ENCODE results near the gene HOATZ.

HOATZ gene

DNA sequence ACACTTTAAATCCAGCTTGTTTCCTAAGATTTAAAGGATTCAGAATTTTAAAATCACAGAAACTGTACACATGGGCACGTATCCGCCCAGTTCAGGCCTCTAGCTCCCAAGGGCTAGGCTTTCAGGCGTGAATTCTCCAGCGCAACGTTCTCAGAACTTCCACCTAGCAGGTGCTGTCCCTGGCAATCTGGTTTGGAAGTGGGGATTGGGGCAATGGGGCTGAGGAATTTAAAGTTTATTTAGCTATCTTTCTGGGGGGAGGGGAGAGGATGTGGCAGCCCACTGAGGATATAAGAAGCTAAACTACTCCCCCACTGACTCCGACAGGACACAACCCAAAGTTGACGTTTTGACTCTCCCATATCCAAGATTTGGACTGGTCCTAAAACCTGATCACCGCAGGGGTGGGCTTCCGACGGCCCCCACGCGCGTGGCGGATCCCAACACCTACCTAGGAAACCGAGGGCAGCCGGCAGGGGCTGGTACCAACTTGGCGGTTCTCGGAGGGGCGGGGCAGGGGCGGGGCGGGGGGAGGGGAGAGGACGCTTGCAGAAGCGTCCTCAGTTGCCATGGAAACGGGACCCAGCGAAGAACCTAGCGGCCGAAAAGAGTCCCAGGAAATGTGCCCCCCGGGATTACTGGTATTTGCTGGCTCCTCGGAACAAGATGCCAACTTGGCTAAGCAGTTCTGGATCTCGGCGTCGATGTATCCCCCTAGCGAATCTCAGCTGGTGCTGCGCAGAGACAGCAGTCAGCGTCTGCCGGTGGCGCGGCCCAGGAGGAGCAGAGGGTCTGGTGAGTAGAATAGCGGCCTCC lies at the start of gene HOATZ:
HOATZ (plus strand) TSS at position 563 of the 816 bp plus-strand sequence; CDS start at position 570, 7 bp downstream.
- peak; percentile 86 for DNase-seq

GRCh38 chr11:111465400-111465799 lies 49.2 kb upstream of the HOATZ start:
- no peak for DNase-seq

- DNase-seq: no peak
These were observed 48.0 kb upstream of the HOATZ start for GRCh38 chr11:111466615-111467014.

- DNase-seq: no peak
These were observed 45.4 kb upstream of the HOATZ start for GRCh38 chr11:111469200-111469599.

DNA sequence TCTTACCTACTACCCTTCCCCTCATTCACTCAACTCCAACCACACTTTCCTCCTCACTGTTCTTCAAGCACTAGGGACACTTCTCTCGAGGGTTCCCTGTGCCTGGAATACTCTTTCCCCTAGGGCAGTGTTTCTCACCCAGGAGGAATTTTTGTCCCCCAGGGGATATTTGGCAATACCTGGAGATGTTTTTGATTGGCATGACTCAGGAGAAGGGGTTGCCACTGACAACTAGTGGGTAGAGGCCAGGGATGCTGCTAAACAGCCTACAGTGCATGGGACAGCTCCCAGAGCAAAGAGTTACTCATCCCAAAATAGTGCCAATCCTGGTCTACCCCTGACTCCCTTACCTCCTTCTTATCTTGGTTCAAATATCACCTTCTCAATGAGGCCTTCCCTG lies 42.4 kb upstream of the HOATZ start:
- DNase-seq: no peak

GRCh38 chr11:111474432-111474831 lies 40.1 kb upstream of the HOATZ start:
- no peak for DNase-seq

DNA sequence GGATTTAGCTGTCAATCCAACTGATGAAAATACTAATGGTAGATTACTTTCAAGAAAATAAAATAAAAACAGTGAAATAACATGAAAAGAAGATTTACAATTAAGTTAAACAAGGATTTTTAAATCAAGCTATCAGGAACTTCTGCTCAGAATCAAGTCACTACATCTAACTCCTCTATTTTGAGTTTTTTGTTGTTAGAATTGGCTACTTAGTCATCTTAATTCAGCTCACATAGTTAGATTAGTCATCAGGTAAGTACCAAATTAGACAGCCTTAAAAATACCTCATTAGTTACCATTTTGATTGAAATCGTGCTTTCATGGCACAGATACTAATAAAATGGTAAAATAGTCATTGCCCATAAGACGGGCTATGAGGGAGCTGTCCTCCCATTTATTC lies 38.2 kb upstream of the HOATZ start:
- no peak for DNase-seq

- DNase-seq: no peak
These were observed 37.6 kb upstream of the HOATZ start for GRCh38 chr11:111476956-111477355.

DNA sequence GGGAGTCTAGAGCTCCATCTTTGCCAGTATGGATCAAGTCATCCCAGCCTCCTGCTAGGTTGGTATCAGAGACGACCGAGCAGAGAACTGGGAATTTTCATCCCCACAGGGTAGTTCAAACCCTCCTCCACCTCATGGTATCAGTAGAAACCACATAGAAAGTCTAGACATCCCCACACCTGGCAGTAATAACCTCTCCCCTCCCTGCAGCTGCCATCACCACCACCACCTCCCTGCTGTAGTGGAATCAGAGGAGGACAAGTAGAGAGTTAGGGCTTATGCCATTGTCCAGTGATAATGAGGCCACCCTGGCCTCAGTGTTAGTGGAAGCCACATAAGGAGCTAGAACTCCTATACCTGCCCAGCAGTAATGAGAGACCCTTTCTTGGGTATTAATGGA lies 36.7 kb upstream of the HOATZ start:
- no peak for DNase-seq

- DNase-seq: no peak
These were observed 34.9 kb upstream of the HOATZ start for GRCh38 chr11:111479666-111480065.

DNA sequence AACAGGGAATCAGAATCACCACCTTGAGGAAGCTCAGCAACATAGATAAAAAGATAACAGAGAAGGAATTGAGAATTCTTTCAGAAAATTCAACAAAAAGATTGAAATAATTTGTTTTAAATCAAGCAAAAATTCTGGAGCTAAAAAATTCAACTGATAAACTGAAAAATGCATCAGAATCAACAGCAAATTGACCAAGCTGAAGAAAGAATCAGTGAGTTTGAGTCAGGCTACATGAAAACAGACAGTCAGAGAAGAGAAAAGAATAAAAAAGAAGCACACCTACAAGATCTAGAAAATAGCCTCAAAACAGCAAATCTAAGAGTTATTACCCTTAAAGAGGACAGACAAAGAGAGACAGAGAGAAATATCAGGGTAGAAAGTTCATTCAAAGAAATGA lies 31.1 kb upstream of the HOATZ start:
- DNase-seq: no peak

- DNase-seq: no peak
These were observed 24.1 kb upstream of the HOATZ start for GRCh38 chr11:111490496-111490895.

DNA sequence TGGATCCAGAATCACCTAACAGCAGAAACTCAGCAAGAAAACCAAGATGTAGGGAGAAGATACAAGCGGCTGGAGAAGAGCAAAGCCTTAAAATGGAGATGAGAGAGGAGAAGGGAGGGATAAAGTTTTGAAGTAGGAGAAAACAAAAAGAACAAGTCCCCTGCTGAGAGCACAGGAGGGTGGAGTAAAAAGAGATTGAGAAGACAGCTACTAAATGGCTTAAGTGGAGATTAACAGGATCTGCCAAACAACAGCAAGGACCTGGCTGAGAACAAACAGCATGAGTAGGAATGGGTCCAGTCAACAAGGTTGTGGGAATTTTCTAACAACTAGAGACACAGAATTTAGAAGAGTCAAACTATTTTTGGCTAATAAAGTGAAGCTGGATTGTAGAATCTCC lies 20.5 kb upstream of the HOATZ start:
- DNase-seq: no peak

DNA sequence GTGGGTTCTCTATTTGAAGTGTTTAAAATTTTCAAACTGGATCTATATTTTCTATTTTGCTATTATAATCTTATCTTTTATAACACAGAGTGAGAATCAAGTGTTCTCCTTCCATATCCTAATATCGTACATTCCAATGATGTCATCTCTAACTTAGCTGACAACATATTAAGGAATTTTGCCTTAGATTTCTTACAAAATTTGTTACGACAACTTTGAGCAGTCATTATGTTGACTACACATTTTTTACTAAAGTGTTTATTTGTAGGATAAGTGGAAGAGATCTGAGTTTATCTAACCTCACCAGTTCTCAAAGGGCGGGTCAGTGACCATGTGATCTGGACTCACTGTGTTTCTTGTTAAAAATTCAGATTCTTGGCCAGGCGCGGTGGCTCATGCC lies 15.1 kb upstream of the HOATZ start:
- DNase-seq: no peak

GRCh38 chr11:111500481-111500880 lies 14.1 kb upstream of the HOATZ start:
- peak; percentile 45 for DNase-seq

DNA sequence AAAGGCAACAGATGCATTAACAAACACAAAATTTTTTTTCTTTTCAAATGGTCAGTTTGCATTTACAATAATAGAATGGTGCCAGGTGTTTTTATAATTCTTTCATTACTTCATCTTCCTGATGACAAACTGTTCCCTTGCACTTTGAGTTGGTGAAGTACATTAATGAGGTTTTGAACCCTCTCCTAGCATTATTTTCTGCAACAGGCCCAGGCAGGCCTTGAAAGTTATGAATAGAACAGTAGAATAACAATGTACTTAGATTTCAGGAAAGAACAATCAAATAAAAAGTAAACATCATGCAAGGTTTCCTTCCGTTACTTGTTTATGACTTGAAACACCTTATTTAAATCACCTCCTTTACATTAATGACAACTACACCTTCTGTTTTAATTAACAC lies 12.0 kb upstream of the HOATZ start:
- DNase-seq: peak; percentile 17

GRCh38 chr11:111510311-111510710 lies 4.3 kb upstream of the HOATZ start:
- DNase-seq: no peak

GRCh38 chr11:111512296-111513239 lies 2.0 kb upstream of the HOATZ start, which contains the start of gene BTG4:
TSS of gene BTG4 (minus strand) at chr11:111512386. CDS start at chr11:111498776, 13,610 bp downstream.
- peak; percentile 67 for DNase-seq

DNA sequence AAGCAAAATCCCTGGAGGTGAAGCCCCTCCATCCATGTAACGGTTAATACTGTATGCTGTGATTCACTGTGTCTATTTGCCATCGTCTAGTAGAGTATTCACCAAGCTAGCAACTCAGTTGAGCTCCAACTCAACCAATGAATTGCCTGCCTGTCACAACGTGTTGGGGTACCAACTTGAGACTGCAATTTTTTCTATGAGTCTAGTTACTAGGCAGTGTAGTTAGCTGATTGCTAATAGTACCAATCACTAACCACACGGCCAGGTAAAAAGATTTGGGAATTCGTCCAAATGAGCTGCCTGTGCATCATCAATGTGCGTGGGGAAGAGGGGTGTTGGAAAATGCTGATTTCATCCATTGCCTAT lies 1.4 kb upstream of the HOATZ start:
- DNase-seq: no peak

GRCh38 chr11:111515591-111515990 lies 1.0 kb downstream of the HOATZ start:
- DNase-seq: no peak

- no peak for DNase-seq
These were observed 4.1 kb downstream of the HOATZ start for GRCh38 chr11:111518668-111519067.

- no peak for DNase-seq
These were observed 6.0 kb downstream of the HOATZ start for GRCh38 chr11:111520560-111520959.

GRCh38 chr11:111521135-111521534 lies 6.6 kb downstream of the HOATZ start:
- DNase-seq: no peak

- DNase-seq: no peak
These were observed 7.8 kb downstream of the HOATZ start for GRCh38 chr11:111522426-111522825.

Measured in NCI-H69 (cell line).